ENCODE results near the gene SYTL5.

Gene SYTL5

GRCh38 chrX:38080808-38081207 lies 74.5 kb downstream of the SYTL5 start:
- no peaks in the 10 kb centered on the region for H4K20me1 ChIP-seq (ENCODE audit: insufficient read depth, low read length)
- H3K9ac ChIP-seq (ENCODE audit: low read depth, low read length), result no peak overlapping the region
- H3K4me2 ChIP-seq (ENCODE audit: insufficient read depth, low read length), result no peak overlapping the region
- no peaks in the 10 kb centered on the region for H3K9me3 ChIP-seq (ENCODE audit: insufficient read depth, low read length, severe bottlenecking)
- H3K79me2 ChIP-seq (ENCODE audit: insufficient read depth, low read length), result no peaks in the 10 kb centered on the region
- H3K4me3 ChIP-seq (ENCODE audit: low read depth in 1 of 2, low read length in 2 of 2), result no peak overlapping the region
- no peaks in the 10 kb centered on the region for H3K4me1 ChIP-seq (ENCODE audit: insufficient read depth, low read length)
- no peak for ATAC-seq (ENCODE audit: insufficient read depth, low read depth)
- H3K36me3 ChIP-seq (ENCODE audit: insufficient read depth, low read length), result no peaks in the 10 kb centered on the region
- H3K27me3 ChIP-seq (ENCODE audit: insufficient read depth, low read length, poor library complexity), result no peaks in the 10 kb centered on the region
- H2AFZ ChIP-seq (ENCODE audit: low read depth, low read length), result no peak overlapping the region
- no peak for TF ChIP-seq CTCF (IDR thresholded peaks at IDR 0.05; ENCODE audit: borderline replicate concordance, extremely low read depth, low read length, poor library complexity, severe bottlenecking)
- no peak for TF ChIP-seq EZH2 (IDR thresholded peaks at IDR 0.05; ENCODE audit: borderline replicate concordance, low read depth, low read length, severe bottlenecking)
- no peak overlapping the region for H3K27ac ChIP-seq (ENCODE audit: low read length)
- no peak for DNase-seq

GRCh38 chrX:38081909-38082308 lies 75.6 kb downstream of the SYTL5 start:
- H3K27me3 ChIP-seq (ENCODE audit: insufficient read depth, low read length, poor library complexity), result no peaks in the 10 kb centered on the region
- TF ChIP-seq CTCF (IDR thresholded peaks at IDR 0.05; ENCODE audit: borderline replicate concordance, extremely low read depth, low read length, poor library complexity, severe bottlenecking) (no peak), EZH2 (IDR thresholded peaks at IDR 0.05; ENCODE audit: borderline replicate concordance, low read depth, low read length, severe bottlenecking) (no peak)
- no peak overlapping the region for H3K27ac ChIP-seq (ENCODE audit: low read length)
- no peaks in the 10 kb centered on the region for H3K9me3 ChIP-seq (ENCODE audit: insufficient read depth, low read length, severe bottlenecking)
- H2AFZ ChIP-seq (ENCODE audit: low read depth, low read length), result no peak overlapping the region
- H3K4me3 ChIP-seq (ENCODE audit: low read depth in 1 of 2, low read length in 2 of 2), result no peak overlapping the region
- DNase-seq (no peak), ATAC-seq (ENCODE audit: insufficient read depth, low read depth) (no peak)
- H3K79me2 ChIP-seq (ENCODE audit: insufficient read depth, low read length), result no peaks in the 10 kb centered on the region
- no peaks in the 10 kb centered on the region for H4K20me1 ChIP-seq (ENCODE audit: insufficient read depth, low read length)
- no peak overlapping the region for H3K4me2 ChIP-seq (ENCODE audit: insufficient read depth, low read length)
- H3K36me3 ChIP-seq (ENCODE audit: insufficient read depth, low read length), result no peaks in the 10 kb centered on the region
- H3K4me1 ChIP-seq (ENCODE audit: insufficient read depth, low read length), result no peaks in the 10 kb centered on the region
- no peak overlapping the region for H3K9ac ChIP-seq (ENCODE audit: low read depth, low read length)

GRCh38 chrX:38082309-38082708 lies 76.0 kb downstream of the SYTL5 start:
- Histone ChIP-seq H3K79me2 (ENCODE audit: insufficient read depth, low read length) (no peaks in the 10 kb centered on the region), H2AFZ (ENCODE audit: low read depth, low read length) (no peak overlapping the region), H3K9me3 (ENCODE audit: insufficient read depth, low read length, severe bottlenecking) (no peaks in the 10 kb centered on the region), H3K4me3 (ENCODE audit: low read depth in 1 of 2, low read length in 2 of 2) (no peak overlapping the region), H3K36me3 (ENCODE audit: insufficient read depth, low read length) (no peaks in the 10 kb centered on the region), H3K4me1 (ENCODE audit: insufficient read depth, low read length) (no peaks in the 10 kb centered on the region), H3K9ac (ENCODE audit: low read depth, low read length) (no peak overlapping the region), H3K27ac (ENCODE audit: low read length) (no peak overlapping the region), H3K27me3 (ENCODE audit: insufficient read depth, low read length, poor library complexity) (no peaks in the 10 kb centered on the region), H3K4me2 (ENCODE audit: insufficient read depth, low read length) (no peak overlapping the region), H4K20me1 (ENCODE audit: insufficient read depth, low read length) (no peaks in the 10 kb centered on the region)
- TF ChIP-seq EZH2 (IDR thresholded peaks at IDR 0.05; ENCODE audit: borderline replicate concordance, low read depth, low read length, severe bottlenecking), result no peak
- TF ChIP-seq CTCF (IDR thresholded peaks at IDR 0.05; ENCODE audit: borderline replicate concordance, extremely low read depth, low read length, poor library complexity, severe bottlenecking), result no peak
- no peak for ATAC-seq (ENCODE audit: insufficient read depth, low read depth)
- DNase-seq, result no peak

- H3K9ac ChIP-seq (ENCODE audit: low read depth, low read length), result no peak overlapping the region
- H3K27me3 ChIP-seq (ENCODE audit: insufficient read depth, low read length, poor library complexity), result no peaks in the 10 kb centered on the region
- no peak overlapping the region for H3K4me3 ChIP-seq (ENCODE audit: low read depth in 1 of 2, low read length in 2 of 2)
- H3K36me3 ChIP-seq (ENCODE audit: insufficient read depth, low read length), result no peaks in the 10 kb centered on the region
- no peaks in the 10 kb centered on the region for H4K20me1 ChIP-seq (ENCODE audit: insufficient read depth, low read length)
- H3K4me2 ChIP-seq (ENCODE audit: insufficient read depth, low read length), result no peak overlapping the region
- no peaks in the 10 kb centered on the region for H3K9me3 ChIP-seq (ENCODE audit: insufficient read depth, low read length, severe bottlenecking)
- ATAC-seq (ENCODE audit: insufficient read depth, low read depth), result no peak
- H2AFZ ChIP-seq (ENCODE audit: low read depth, low read length), result no peak overlapping the region
- H3K79me2 ChIP-seq (ENCODE audit: insufficient read depth, low read length), result no peaks in the 10 kb centered on the region
- no peak overlapping the region for H3K27ac ChIP-seq (ENCODE audit: low read length)
- TF ChIP-seq CTCF (IDR thresholded peaks at IDR 0.05; ENCODE audit: borderline replicate concordance, extremely low read depth, low read length, poor library complexity, severe bottlenecking), result no peak
- TF ChIP-seq EZH2 (IDR thresholded peaks at IDR 0.05; ENCODE audit: borderline replicate concordance, low read depth, low read length, severe bottlenecking), result no peak
- no peaks in the 10 kb centered on the region for H3K4me1 ChIP-seq (ENCODE audit: insufficient read depth, low read length)
- no peak for DNase-seq
Measured at GRCh38 chrX:38085813-38086212, 79.5 kb downstream of the SYTL5 start.
